ENCODE results near the gene PIP5K1B.

DNA sequence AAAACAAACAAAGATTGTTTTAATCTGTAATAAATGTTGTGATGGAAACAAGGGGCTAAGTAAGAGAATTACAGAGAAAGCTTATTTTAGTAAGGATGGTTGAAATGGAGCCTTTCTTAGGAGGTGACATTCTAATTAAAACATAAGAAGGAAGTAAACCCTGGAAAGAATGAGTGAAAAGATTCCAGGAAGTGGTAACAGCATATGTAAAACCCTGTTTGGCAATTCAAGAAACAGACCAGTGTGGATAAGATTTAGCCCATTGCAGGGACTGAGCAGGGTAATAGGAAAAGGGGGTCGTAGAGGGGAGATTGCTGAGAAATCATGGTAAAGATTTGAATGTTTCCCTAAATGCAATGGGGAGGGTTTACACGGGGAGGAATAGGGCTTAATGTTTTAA is 21.6 kb upstream of the PIP5K1B start:
- no peak for TF ChIP-seq ZNF565 (CRISPR knock-in tag; conservative IDR thresholded peaks at IDR 0.05; ENCODE audit: low read depth)
- TF ChIP-seq, protein P1, sequence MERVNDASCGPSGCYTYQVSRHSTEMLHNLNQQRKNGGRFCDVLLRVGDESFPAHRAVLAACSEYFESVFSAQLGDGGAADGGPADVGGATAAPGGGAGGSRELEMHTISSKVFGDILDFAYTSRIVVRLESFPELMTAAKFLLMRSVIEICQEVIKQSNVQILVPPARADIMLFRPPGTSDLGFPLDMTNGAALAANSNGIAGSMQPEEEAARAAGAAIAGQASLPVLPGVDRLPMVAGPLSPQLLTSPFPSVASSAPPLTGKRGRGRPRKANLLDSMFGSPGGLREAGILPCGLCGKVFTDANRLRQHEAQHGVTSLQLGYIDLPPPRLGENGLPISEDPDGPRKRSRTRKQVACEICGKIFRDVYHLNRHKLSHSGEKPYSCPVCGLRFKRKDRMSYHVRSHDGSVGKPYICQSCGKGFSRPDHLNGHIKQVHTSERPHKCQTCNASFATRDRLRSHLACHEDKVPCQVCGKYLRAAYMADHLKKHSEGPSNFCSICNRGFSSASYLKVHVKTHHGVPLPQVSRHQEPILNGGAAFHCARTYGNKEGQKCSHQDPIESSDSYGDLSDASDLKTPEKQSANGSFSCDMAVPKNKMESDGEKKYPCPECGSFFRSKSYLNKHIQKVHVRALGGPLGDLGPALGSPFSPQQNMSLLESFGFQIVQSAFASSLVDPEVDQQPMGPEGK (CRISPR knock-in tag; IDR thresholded peaks at IDR 0.05; ENCODE audit: borderline replicate concordance) = no peak
- no peak for TF ChIP-seq ZFP3 (CRISPR knock-in tag; IDR thresholded peaks at IDR 0.05)
- TF ChIP-seq ZFP30 (CRISPR knock-in tag; IDR thresholded peaks at IDR 0.05) = no peak
- no peak for TF ChIP-seq BACH2 (CRISPR knock-in tag; IDR thresholded peaks at IDR 0.05; ENCODE audit: borderline replicate concordance)
- TF ChIP-seq CSDC2 (CRISPR knock-in tag; IDR thresholded peaks at IDR 0.05) = no peak
- TF ChIP-seq PPARA (CRISPR knock-in tag; IDR thresholded peaks at IDR 0.05; ENCODE audit: borderline replicate concordance) = no peak

Data from SK-N-SH treated with all-trans-retinoic acid at 6 μM for 48 hours (cell line).